ENCODE data around the gene CLEC2L. TPM values are rescaled to one million over a fixed set of nuclear protein-coding genes. Genes with fewer than 3 reads are reported as not detected.

Gene CLEC2L
- total and polyA plus RNA-seq, 2 experiments from 2014 or later: not detected

DNA sequence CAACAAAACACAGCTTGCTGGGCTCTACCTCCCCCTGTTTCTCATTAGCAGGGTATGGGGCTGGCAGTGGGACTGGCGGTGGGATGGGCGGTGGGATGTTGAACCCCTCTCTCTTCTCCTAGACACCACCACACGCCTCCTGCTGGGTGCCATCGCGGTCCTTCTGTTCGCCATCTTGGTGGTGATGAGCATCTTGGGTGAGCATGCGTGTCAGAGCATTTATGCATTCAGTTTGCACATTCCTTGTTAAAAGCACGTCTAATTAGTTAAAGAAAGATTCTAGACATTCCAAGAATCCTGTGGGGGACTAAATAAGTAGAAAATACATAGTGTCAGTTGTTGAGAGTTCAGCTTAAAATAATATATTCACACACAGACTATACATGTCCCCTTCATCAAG lies 12.7 kb downstream of the CLEC2L start:
- Histone ChIP-seq H3K27me3 (ENCODE audit: insufficient read depth) (no peaks in the 10 kb centered on the region), H3K79me2 (replicated peaks; ENCODE audit: insufficient read depth) (no peaks in the 10 kb centered on the region), H3K4me2 (no peak overlapping the region), H3F3A (replicated peaks; ENCODE audit: low read depth) (no peaks in the 10 kb centered on the region), H3K36me3 (ENCODE audit: insufficient read depth) (no peaks in the 10 kb centered on the region), H3K4me3 (no peak overlapping the region), H2AFZ (no peak overlapping the region), H3K4me1 (ENCODE audit: insufficient read depth) (no peaks in the 10 kb centered on the region), H3K9me2 (ENCODE audit: insufficient read depth) (0 out of 2 replicates have a peak, but pooled peaks cover 3% of the 10 kb centered on the region), H3K27ac (ENCODE audit: low read depth) (no peak overlapping the region), H4K20me1 (replicated peaks; ENCODE audit: insufficient read depth) (no peaks in the 10 kb centered on the region)
- no peak for ATAC-seq
- Mint-ChIP-seq H3K4me3 (no peak overlapping the region), H3K4me1 (peaks cover 11% of the 10 kb centered on the region), H3K36me3 (ENCODE audit: low read depth) (no peaks in the 10 kb centered on the region), H3K27me3 (ENCODE audit: insufficient read depth, low read depth, poor library complexity) (no peaks in the 10 kb centered on the region), H3K9me3 (no peaks in the 10 kb centered on the region), H3K27ac (no peak overlapping the region)
- TF ChIP-seq EZH2phosphoT487 (IDR thresholded peaks at IDR 0.05; ENCODE audit: unreplicated experiment) (no peak), ZNF114 (CRISPR knock-in tag; IDR thresholded peaks at IDR 0.05) (no peak), POLR2AphosphoS5 (IDR thresholded peaks at IDR 0.05; ENCODE audit: low read depth) (no peak), EZH2 (IDR thresholded peaks at IDR 0.05; ENCODE audit: low read depth, unreplicated experiment) (no peak), JUNB (IDR thresholded peaks at IDR 0.05; ENCODE audit: unreplicated experiment) (no peak), CREB1 (CRISPR knock-in tag; IDR thresholded peaks at IDR 0.05; ENCODE audit: low read depth) (no peak), NANOG (IDR thresholded peaks at IDR 0.05; ENCODE audit: borderline replicate concordance) (no peak), STAT1 (IDR thresholded peaks at IDR 0.05; ENCODE audit: unreplicated experiment) (no peak), ZNF331 (CRISPR knock-in tag; IDR thresholded peaks at IDR 0.05; ENCODE audit: low read depth) (no peak)
- TF ChIP-seq, protein P1, sequence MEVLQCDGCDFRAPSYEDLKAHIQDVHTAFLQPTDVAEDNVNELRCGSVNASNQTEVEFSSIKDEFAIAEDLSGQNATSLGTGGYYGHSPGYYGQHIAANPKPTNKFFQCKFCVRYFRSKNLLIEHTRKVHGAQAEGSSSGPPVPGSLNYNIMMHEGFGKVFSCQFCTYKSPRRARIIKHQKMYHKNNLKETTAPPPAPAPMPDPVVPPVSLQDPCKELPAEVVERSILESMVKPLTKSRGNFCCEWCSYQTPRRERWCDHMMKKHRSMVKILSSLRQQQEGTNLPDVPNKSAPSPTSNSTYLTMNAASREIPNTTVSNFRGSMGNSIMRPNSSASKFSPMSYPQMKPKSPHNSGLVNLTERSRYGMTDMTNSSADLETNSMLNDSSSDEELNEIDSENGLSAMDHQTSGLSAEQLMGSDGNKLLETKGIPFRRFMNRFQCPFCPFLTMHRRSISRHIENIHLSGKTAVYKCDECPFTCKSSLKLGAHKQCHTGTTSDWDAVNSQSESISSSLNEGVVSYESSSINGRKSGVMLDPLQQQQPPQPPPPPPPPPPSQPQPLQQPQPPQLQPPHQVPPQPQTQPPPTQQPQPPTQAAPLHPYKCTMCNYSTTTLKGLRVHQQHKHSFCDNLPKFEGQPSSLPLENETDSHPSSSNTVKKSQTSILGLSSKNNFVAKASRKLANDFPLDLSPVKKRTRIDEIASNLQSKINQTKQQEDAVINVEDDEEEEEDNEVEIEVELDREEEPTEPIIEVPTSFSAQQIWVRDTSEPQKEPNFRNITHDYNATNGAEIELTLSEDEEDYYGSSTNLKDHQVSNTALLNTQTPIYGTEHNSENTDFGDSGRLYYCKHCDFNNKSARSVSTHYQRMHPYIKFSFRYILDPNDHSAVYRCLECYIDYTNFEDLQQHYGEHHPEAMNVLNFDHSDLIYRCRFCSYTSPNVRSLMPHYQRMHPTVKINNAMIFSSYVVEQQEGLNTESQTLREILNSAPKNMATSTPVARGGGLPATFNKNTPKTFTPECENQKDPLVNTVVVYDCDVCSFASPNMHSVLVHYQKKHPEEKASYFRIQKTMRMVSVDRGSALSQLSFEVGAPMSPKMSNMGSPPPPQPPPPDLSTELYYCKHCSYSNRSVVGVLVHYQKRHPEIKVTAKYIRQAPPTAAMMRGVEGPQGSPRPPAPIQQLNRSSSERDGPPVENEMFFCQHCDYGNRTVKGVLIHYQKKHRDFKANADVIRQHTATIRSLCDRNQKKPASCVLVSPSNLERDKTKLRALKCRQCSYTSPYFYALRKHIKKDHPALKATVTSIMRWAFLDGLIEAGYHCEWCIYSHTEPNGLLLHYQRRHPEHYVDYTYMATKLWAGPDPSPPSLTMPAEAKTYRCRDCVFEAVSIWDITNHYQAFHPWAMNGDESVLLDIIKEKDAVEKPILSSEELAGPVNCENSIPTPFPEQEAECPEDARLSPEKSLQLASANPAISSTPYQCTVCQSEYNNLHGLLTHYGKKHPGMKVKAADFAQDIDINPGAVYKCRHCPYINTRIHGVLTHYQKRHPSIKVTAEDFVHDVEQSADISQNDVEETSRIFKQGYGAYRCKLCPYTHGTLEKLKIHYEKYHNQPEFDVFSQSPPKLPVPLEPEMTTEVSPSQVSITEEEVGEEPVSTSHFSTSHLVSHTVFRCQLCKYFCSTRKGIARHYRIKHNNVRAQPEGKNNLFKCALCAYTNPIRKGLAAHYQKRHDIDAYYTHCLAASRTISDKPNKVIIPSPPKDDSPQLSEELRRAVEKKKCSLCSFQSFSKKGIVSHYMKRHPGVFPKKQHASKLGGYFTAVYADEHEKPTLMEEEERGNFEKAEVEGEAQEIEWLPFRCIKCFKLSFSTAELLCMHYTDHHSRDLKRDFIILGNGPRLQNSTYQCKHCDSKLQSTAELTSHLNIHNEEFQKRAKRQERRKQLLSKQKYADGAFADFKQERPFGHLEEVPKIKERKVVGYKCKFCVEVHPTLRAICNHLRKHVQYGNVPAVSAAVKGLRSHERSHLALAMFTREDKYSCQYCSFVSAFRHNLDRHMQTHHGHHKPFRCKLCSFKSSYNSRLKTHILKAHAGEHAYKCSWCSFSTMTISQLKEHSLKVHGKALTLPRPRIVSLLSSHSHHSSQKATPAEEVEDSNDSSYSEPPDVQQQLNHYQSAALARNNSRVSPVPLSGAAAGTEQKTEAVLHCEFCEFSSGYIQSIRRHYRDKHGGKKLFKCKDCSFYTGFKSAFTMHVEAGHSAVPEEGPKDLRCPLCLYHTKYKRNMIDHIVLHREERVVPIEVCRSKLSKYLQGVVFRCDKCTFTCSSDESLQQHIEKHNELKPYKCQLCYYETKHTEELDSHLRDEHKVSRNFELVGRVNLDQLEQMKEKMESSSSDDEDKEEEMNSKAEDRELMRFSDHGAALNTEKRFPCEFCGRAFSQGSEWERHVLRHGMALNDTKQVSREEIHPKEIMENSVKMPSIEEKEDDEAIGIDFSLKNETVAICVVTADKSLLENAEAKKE (CRISPR knock-in tag; IDR thresholded peaks at IDR 0.05): no peak
- TF ChIP-seq, protein P2, sequence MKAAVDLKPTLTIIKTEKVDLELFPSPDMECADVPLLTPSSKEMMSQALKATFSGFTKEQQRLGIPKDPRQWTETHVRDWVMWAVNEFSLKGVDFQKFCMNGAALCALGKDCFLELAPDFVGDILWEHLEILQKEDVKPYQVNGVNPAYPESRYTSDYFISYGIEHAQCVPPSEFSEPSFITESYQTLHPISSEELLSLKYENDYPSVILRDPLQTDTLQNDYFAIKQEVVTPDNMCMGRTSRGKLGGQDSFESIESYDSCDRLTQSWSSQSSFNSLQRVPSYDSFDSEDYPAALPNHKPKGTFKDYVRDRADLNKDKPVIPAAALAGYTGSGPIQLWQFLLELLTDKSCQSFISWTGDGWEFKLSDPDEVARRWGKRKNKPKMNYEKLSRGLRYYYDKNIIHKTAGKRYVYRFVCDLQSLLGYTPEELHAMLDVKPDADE (IDR thresholded peaks at IDR 0.05): no peak
- TF ChIP-seq, protein P3, sequence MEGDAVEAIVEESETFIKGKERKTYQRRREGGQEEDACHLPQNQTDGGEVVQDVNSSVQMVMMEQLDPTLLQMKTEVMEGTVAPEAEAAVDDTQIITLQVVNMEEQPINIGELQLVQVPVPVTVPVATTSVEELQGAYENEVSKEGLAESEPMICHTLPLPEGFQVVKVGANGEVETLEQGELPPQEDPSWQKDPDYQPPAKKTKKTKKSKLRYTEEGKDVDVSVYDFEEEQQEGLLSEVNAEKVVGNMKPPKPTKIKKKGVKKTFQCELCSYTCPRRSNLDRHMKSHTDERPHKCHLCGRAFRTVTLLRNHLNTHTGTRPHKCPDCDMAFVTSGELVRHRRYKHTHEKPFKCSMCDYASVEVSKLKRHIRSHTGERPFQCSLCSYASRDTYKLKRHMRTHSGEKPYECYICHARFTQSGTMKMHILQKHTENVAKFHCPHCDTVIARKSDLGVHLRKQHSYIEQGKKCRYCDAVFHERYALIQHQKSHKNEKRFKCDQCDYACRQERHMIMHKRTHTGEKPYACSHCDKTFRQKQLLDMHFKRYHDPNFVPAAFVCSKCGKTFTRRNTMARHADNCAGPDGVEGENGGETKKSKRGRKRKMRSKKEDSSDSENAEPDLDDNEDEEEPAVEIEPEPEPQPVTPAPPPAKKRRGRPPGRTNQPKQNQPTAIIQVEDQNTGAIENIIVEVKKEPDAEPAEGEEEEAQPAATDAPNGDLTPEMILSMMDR (conservative IDR thresholded peaks at IDR 0.05; ENCODE audit: low read depth in 2 of 2): no peak
- TF ChIP-seq, protein P4, sequence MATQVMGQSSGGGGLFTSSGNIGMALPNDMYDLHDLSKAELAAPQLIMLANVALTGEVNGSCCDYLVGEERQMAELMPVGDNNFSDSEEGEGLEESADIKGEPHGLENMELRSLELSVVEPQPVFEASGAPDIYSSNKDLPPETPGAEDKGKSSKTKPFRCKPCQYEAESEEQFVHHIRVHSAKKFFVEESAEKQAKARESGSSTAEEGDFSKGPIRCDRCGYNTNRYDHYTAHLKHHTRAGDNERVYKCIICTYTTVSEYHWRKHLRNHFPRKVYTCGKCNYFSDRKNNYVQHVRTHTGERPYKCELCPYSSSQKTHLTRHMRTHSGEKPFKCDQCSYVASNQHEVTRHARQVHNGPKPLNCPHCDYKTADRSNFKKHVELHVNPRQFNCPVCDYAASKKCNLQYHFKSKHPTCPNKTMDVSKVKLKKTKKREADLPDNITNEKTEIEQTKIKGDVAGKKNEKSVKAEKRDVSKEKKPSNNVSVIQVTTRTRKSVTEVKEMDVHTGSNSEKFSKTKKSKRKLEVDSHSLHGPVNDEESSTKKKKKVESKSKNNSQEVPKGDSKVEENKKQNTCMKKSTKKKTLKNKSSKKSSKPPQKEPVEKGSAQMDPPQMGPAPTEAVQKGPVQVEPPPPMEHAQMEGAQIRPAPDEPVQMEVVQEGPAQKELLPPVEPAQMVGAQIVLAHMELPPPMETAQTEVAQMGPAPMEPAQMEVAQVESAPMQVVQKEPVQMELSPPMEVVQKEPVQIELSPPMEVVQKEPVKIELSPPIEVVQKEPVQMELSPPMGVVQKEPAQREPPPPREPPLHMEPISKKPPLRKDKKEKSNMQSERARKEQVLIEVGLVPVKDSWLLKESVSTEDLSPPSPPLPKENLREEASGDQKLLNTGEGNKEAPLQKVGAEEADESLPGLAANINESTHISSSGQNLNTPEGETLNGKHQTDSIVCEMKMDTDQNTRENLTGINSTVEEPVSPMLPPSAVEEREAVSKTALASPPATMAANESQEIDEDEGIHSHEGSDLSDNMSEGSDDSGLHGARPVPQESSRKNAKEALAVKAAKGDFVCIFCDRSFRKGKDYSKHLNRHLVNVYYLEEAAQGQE (IDR thresholded peaks at IDR 0.05; ENCODE audit: unreplicated experiment): no peak
- no peak for DNase-seq (ENCODE audit: low spot score)

All from GM23338 (cell line).